A549 treated with AZD9567 at 1 μM for 4 hours (cell line): ENCODE results near the gene CX3CR1. TPM values are rescaled to one million over a fixed set of nuclear protein-coding genes. Genes with fewer than 3 reads are reported as not detected.

Experiments
- total RNA-seq: library from RNA; stranded (reverse); fragments of 200-300 nt; extraction: Qiagen RNA extraction; gene quantifications from 5 replicates; pipeline ENCODE4 v1.2.3, GENCODE V29; 2022; ENCODE audit not compliant: insufficient read depth

CX3CR1 gene, protein sequence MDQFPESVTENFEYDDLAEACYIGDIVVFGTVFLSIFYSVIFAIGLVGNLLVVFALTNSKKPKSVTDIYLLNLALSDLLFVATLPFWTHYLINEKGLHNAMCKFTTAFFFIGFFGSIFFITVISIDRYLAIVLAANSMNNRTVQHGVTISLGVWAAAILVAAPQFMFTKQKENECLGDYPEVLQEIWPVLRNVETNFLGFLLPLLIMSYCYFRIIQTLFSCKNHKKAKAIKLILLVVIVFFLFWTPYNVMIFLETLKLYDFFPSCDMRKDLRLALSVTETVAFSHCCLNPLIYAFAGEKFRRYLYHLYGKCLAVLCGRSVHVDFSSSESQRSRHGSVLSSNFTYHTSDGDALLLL
- total RNA-seq: 0.05 to 0.06 TPM (median 0.06 TPM) in 3 of 5 replicates, not detected in the others

DNA sequence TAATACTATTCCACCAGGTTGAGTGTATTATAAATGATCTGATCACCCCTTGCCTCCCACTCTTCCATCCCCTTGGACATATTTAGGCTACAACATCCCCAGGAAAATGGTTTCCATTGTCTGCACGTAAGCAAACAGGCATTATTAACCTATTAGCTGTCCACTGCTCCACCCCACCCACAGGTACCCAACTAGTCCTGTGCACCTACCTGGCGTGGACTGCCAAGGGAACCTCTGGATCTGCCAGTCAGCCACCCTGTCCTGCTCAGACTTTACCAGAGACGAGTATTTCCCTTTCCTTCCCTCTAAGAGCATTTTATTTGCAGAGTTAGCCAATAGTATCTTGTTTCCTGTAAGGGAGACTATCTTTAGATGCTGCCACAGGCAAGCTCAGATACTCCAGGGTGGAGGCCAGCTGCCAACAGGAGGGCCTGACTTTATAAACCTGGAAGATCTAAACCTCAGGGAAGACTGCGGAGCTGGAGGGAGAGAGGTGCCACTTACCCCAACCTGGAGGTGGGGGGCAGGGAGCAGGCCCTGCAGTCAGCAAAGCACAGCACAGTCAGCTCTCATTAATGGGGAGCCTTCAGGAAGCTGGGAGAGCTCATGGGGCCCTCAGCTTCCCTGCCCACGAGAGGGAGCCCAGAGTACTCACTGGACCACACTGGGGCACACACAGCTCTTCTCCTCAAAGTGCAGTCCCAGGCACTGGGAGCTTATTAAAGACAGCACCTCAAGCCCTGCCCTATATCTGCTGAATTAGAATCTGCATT lies at the start of gene CX3CR1:
CX3CR1 (minus strand) TSS at position 292 of the 773 bp plus-strand sequence. CDS start 13,527 bp downstream, outside the sequence.

DNA sequence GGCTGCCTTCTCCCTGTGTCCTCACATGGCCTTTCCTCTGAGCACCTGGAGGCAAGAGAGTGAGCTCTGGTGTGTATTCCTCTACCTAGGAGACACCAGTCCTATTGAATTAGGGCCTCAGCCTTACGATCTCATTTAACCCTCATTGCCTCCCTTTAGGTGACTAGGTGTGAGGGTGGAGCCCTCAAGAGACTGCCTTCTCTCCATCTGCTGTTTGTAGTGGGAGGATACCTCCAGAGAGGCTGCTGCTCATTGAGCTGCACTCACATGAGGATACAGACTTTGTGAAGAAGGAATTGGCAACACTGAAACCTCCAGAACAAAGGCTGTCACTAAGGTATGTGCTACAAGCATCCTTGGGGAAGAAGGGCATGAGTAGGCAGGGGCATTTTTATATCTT lies 49.7 kb upstream of the CX3CR1 start, which contains the start of gene CCR8:
CCR8 (plus strand) TSS at position 217 of the 400 bp plus-strand sequence. CDS start 2,623 bp downstream, outside the sequence.

Other genes with a start within 250 kb of the CX3CR1 start
- gene SCN11A, start 228.1 kb downstream of the CX3CR1 start, total RNA-seq: not detected in 5 replicates
- 17.0 to 20.9 TPM (median 20.4 TPM) in 5 replicates for gene WDR48, start 228.0 kb downstream of the CX3CR1 start, total RNA-seq
- gene GORASP1, start 172.4 kb downstream of the CX3CR1 start, total RNA-seq: 19.3 to 35.7 TPM (median 32.2 TPM) in 5 replicates
- 2.1 to 5.2 TPM (median 2.5 TPM) in 5 replicates for gene TTC21A, start 172.4 kb downstream of the CX3CR1 start, total RNA-seq
- gene CSRNP1, start 126.4 kb downstream of the CX3CR1 start, total RNA-seq: 16.3 to 20.7 TPM (median 18.2 TPM) in 5 replicates
- gene XIRP1, start 87.4 kb downstream of the CX3CR1 start, total RNA-seq: 0.09 to 0.21 TPM (median 0.11 TPM) in 4 of 5 replicates, not detected in the other
- not detected in 5 replicates for gene CCR8, start 49.7 kb upstream of the CX3CR1 start, total RNA-seq
- gene SLC25A38, start 103.3 kb upstream of the CX3CR1 start, total RNA-seq: 38.5 to 45.8 TPM (median 42.9 TPM) in 5 replicates
- gene RPSA, start 126.7 kb upstream of the CX3CR1 start, total RNA-seq: 2,646 to 2,954 TPM (median 2,710 TPM) in 5 replicates
- gene MOBP, start 187.6 kb upstream of the CX3CR1 start, total RNA-seq: 0.09 to 0.18 TPM (median 0.12 TPM) in 4 of 5 replicates, not detected in the other